Coronary artery (tissue), 2 donors: Measurements from ENCODE around the gene CREB5.

ENCODE experiments used
- DNase-seq: peaks from one replicate; pipeline ENCODE4 v3.0.0-alpha.2; 2017; ENCODE audit warnings: low spot score
- H3K27ac ChIP-seq, 2 donors: fragments of 200-600 bp; sonication (generic); one replicate each; pipeline ENCODE4 v1.5.1; 2016 to 2019
- H3K4me3 ChIP-seq: fragments of 200-600 bp; sonication (generic); 2 replicates; pipeline ENCODE4 v1.5.1; 2016; ENCODE audit warnings: mild to moderate bottlenecking, moderate library complexity
- TF ChIP-seq, protein P1 (sequence below): fragments of 200-600 bp; sonication (generic); IDR thresholded peaks from one replicate; pipeline ENCODE4 v1.5.1; 2019; ENCODE audit warnings: antibody characterized with exemption

The CREB5 gene

GRCh38 chr7:28729281-28729680 lies 317.0 kb downstream of the CREB5 start:
- no peak overlapping the region for H3K27ac ChIP-seq
- TF ChIP-seq, protein P1, sequence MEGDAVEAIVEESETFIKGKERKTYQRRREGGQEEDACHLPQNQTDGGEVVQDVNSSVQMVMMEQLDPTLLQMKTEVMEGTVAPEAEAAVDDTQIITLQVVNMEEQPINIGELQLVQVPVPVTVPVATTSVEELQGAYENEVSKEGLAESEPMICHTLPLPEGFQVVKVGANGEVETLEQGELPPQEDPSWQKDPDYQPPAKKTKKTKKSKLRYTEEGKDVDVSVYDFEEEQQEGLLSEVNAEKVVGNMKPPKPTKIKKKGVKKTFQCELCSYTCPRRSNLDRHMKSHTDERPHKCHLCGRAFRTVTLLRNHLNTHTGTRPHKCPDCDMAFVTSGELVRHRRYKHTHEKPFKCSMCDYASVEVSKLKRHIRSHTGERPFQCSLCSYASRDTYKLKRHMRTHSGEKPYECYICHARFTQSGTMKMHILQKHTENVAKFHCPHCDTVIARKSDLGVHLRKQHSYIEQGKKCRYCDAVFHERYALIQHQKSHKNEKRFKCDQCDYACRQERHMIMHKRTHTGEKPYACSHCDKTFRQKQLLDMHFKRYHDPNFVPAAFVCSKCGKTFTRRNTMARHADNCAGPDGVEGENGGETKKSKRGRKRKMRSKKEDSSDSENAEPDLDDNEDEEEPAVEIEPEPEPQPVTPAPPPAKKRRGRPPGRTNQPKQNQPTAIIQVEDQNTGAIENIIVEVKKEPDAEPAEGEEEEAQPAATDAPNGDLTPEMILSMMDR, result no peak
- no peak overlapping the region for H3K4me3 ChIP-seq
- DNase-seq, result no peak

DNA sequence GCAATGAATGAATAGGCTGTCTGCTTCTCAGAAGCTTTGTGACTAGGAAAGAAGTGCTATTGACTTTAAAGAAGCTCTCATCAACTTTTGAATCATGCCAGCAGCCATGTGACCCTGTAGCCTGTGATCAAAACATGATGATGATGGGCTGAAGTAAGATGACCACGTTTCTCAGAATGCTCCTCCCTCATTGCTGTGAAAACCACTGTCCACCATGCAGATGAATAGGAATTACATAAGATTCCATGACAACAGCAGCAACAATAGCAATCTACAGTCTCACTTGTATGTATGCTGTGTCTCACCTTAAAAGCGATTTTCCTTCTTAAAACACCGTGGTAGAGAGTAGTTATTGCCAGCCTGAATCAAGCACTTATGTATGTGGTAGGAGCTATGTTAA lies 317.4 kb downstream of the CREB5 start:
- no peak overlapping the region for H3K27ac ChIP-seq
- DNase-seq, result no peak
- TF ChIP-seq, protein P1, result no peak
- no peak overlapping the region for H3K4me3 ChIP-seq

- DNase-seq, result no peak
- TF ChIP-seq, protein P1, result no peak
- Histone ChIP-seq H3K4me3 (no peak overlapping the region), H3K27ac (no peak overlapping the region)
These were observed 318.9 kb downstream of the CREB5 start for GRCh38 chr7:28731092-28731658.

DNA sequence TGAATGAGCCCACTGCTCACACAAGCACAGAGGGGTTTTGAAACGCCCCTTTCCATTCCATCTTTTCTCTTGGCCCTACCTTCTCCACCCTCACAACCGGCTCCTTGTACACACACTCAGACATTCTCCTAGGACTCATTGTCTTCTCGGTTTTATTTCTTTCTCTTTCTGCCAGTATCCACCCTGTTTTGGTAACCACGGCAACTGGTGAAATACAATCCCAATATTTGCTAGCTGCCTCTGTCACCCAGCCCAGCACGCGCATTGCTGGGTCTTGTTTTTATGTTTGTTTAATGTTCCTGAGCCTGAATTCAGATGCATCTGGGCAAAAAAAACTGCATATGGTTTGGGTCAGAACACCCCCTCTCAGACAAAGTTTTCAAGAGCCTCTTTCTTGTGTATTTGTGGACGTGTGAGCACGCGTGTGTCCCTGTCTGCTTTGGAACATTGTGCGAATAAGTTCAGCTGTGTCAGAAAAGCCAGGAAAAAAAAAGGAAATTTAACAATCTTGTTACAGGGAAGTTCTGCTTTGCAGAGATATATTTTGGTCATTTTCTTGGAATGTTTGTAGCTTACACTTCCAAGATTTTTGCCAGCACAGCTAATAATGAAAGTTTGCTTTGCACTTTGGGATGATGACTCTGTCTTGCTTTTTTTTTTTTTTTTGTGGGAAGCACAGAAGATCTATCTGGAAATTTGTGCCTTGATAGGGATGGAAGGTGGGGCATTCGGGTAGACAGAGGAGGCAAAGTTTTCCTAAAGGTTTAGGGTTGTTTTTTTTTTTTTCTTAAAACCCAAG lies 320.0 kb downstream of the CREB5 start:
- no peak for DNase-seq
- TF ChIP-seq, protein P1, result no peak
- Histone ChIP-seq H3K4me3 (peak overlapping the region; percentile 44), H3K27ac (peak overlapping the region; percentile 23 to 36)

GRCh38 chr7:28733035-28733434 lies 320.7 kb downstream of the CREB5 start:
- no peak for DNase-seq
- TF ChIP-seq, protein P1, result no peak
- Histone ChIP-seq H3K4me3 (no peak overlapping the region), H3K27ac (peak overlapping the region in 1 of 2 donors; percentile 33)

GRCh38 chr7:28738412-28738811 lies 326.1 kb downstream of the CREB5 start:
- H3K4me3 ChIP-seq, result peak overlapping the region; percentile 40
- no peak for DNase-seq
- H3K27ac ChIP-seq, result no peak overlapping the region
- TF ChIP-seq, protein P1, result no peak

DNA sequence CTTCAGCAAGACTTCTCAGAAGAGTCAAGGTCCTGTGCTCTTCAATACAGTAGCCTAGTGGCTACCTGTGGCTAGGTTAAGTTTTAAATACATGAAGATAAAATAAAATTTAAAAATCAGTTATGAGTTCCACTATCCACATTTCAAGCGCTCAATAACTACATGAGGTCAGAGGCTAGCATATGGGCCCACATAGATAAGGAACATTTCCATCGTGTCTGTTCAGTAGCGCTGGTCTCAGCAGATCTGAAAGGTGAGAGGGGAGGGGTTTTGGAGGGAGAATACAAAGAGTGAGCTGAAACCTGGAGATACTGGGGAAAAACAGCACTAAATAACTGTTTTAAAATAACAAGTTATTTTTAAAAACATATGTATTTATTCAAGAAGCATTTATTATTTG lies 326.8 kb downstream of the CREB5 start:
- TF ChIP-seq, protein P1, result no peak
- H3K4me3 ChIP-seq, result no peak overlapping the region
- H3K27ac ChIP-seq, result no peak overlapping the region
- no peak for DNase-seq
